WTC11 (cell line): ENCODE results near the gene TXNIP. TPM values are rescaled to one million over a fixed set of nuclear protein-coding genes. Genes with fewer than 3 reads are reported as not detected.

Experiments
- ATAC-seq: fragments of 200-7000 bp; cut with Tn5 transposase; 2 replicates; pipeline ENCODE4 v1.10.0; 2021; ENCODE audit warnings: mild to moderate bottlenecking, moderate library complexity
- CTCF ChIA-PET: fragments of 300-600 bp; sonication (Branson Sonifier 250); formaldehyde crosslinking; loops from one replicate; lab custom pipeline; 2021; ENCODE audit warnings: antibody characterized with exemption; lab: Charles Lee
- POLR2A ChIA-PET: fragments of 350-600 bp; sonication (Branson Sonifier 250); formaldehyde crosslinking; loops from one replicate; lab custom pipeline; 2021; ENCODE audit warnings: antibody characterized with exemption; lab: Charles Lee
- DNase-seq: peaks from one replicate; pipeline ENCODE4 v3.0.0; 2021; ENCODE audit warnings: low spot score
- H3K27ac Mint-ChIP-seq: 2 replicates; pipeline ENCODE4 v1.8.0; 2021; ENCODE audit warnings: mixed read lengths
- H3K27me3 Mint-ChIP-seq: 2 replicates; pipeline ENCODE4 v1.8.0; 2021; ENCODE audit warnings: low read depth, mild to moderate bottlenecking, moderate library complexity, mixed read lengths
- H3K36me3 Mint-ChIP-seq: 2 replicates; pipeline ENCODE4 v1.8.0; 2021; ENCODE audit warnings: mixed read lengths
- H3K4me1 Mint-ChIP-seq: 2 replicates; pipeline ENCODE4 v1.8.0; 2022; ENCODE audit warnings: mixed read lengths
- H3K4me3 Mint-ChIP-seq: 2 replicates; pipeline ENCODE4 v1.8.0; 2021; ENCODE audit warnings: mild to moderate bottlenecking, moderate library complexity, mixed read lengths
- H3K9me3 Mint-ChIP-seq: 2 replicates; pipeline ENCODE4 v1.8.0; 2021; ENCODE audit warnings: mixed read lengths
- ATF1 ChIP-seq: sonication (generic); formaldehyde crosslinking; IDR thresholded peaks from 2 replicates; pipeline ENCODE4 v1.8.1; 2023; ENCODE audit warnings: mild to moderate bottlenecking, moderate library complexity, missing genetic modification reagents
- ATF3 ChIP-seq: sonication (generic); formaldehyde crosslinking; conservative IDR thresholded peaks from 2 replicates; pipeline ENCODE4 v1.8.1; 2022; ENCODE audit warnings: mild to moderate bottlenecking, missing genetic modification reagents
- ATF6 ChIP-seq: sonication (generic); formaldehyde crosslinking; IDR thresholded peaks from 2 replicates; pipeline ENCODE4 v1.8.1; 2023; ENCODE audit warnings: mild to moderate bottlenecking, missing genetic modification reagents
- FOXK1 ChIP-seq: sonication (generic); formaldehyde crosslinking; IDR thresholded peaks from 2 replicates; pipeline ENCODE4 v1.8.0; 2022; ENCODE audit warnings: mild to moderate bottlenecking, moderate library complexity, missing genetic modification reagents
- JUN ChIP-seq: sonication (generic); formaldehyde crosslinking; IDR thresholded peaks from 2 replicates; pipeline ENCODE4 v1.8.0; 2023; ENCODE audit warnings: mild to moderate bottlenecking, missing genetic modification reagents
- KAT7 ChIP-seq: sonication (generic); formaldehyde crosslinking; IDR thresholded peaks from 2 replicates; pipeline ENCODE4 v1.8.1; 2023; ENCODE audit warnings: missing genetic modification reagents, mild to moderate bottlenecking, borderline replicate concordance
- MLX ChIP-seq: sonication (generic); formaldehyde crosslinking; IDR thresholded peaks from 2 replicates; pipeline ENCODE4 v1.8.1; 2023; ENCODE audit warnings: mild to moderate bottlenecking, missing genetic modification reagents, moderate library complexity
- MXD4 ChIP-seq: fragments of 250-450 bp; sonication (Bioruptor Pico); IDR thresholded peaks from 2 replicates; pipeline ENCODE4 v1.8.0; 2021; ENCODE audit warnings: mild to moderate bottlenecking, moderate library complexity, borderline replicate concordance
- MYBL2 ChIP-seq: sonication (generic); formaldehyde crosslinking; IDR thresholded peaks from 2 replicates; pipeline ENCODE4 v1.8.1; 2023; ENCODE audit warnings: mild to moderate bottlenecking, moderate library complexity, missing genetic modification reagents
- PREB ChIP-seq: sonication (generic); formaldehyde crosslinking; IDR thresholded peaks from 2 replicates; pipeline ENCODE4 v1.8.1; 2022; ENCODE audit warnings: mild to moderate bottlenecking, missing genetic modification reagents, moderate library complexity, borderline replicate concordance
- RORB ChIP-seq: fragments of 250-450 bp; sonication (Bioruptor Pico); IDR thresholded peaks from 2 replicates; pipeline ENCODE4 v1.9.0; 2021; ENCODE audit warnings: mild to moderate bottlenecking
- SP1 ChIP-seq: sonication (generic); formaldehyde crosslinking; conservative IDR thresholded peaks from 2 replicates; pipeline ENCODE4 v1.8.1; 2022; ENCODE audit warnings: missing genetic modification reagents
- TCF7 ChIP-seq: sonication (generic); formaldehyde crosslinking; IDR thresholded peaks from 2 replicates; pipeline ENCODE4 v1.8.0; 2022; ENCODE audit warnings: mild to moderate bottlenecking, low read depth, missing genetic modification reagents, moderate library complexity
- TEAD1 ChIP-seq: sonication (generic); formaldehyde crosslinking; IDR thresholded peaks from 2 replicates; pipeline ENCODE4 v1.8.0; 2022; ENCODE audit warnings: mild to moderate bottlenecking, missing genetic modification reagents
- USF2 ChIP-seq: sonication (generic); formaldehyde crosslinking; IDR thresholded peaks from 2 replicates; pipeline ENCODE4 v1.8.1; 2023; ENCODE audit warnings: mild to moderate bottlenecking, missing genetic modification reagents, moderate library complexity
- ZNF138 ChIP-seq: sonication (generic); formaldehyde crosslinking; conservative IDR thresholded peaks from 2 replicates; pipeline ENCODE4 v1.8.1; 2022; ENCODE audit warnings: mild to moderate bottlenecking, moderate library complexity, missing genetic modification reagents
- ZNF532 ChIP-seq: fragments of 250-450 bp; sonication (Bioruptor Pico); IDR thresholded peaks from 2 replicates; pipeline ENCODE4 v1.9.0; 2021; ENCODE audit warnings: mild to moderate bottlenecking, borderline replicate concordance
- total RNA-seq: library from RNA; stranded (reverse); gene quantifications from 3 replicates; pipeline ENCODE4 v1.2.3, GENCODE V29; 2021

The TXNIP gene
- total RNA-seq, 1 experiment from 2014 or later = 56.7 TPM

GRCh38 chr1:145982010-145982723 is 14.2 kb downstream of the TXNIP start:
- POLR2A ChIA-PET = interaction anchor here (0.6 to 1.2 kb wide), 4 partner anchors 9 to 56 kb away, joined by 3 to 5 read pairs (median 4); partner anchors contain the start of genes ANKRD34A and POLR3GL

GRCh38 chr1:145980457-145980994 is 15.9 kb downstream of the TXNIP start:
- Mint-ChIP-seq H3K9me3 (no peaks in the 10 kb centered on the region), H3K27ac (no peak overlapping the region), H3K27me3 (no peaks in the 10 kb centered on the region; the same call in none of the 2 replicates), H3K36me3 (no peaks in the 10 kb centered on the region), H3K4me1 (peaks cover 29% of the 10 kb centered on the region), H3K4me3 (no peak overlapping the region)
- TF ChIP-seq TCF7 (no peak), SP1 (CRISPR knock-in tag) (no peak), MLX (CRISPR knock-in tag) (no peak)
- no peak for ATAC-seq
- DNase-seq = no peak
- ChIA-PET POLR2A (interaction anchor here (1.0 to 2.7 kb wide), 4 partner anchors 13 to 71 kb away, joined by 3 to 17 read pairs (median 5); partner anchors contain the start of genes ANKRD34A and POLR3GL), CTCF (interaction anchor here (1.4 to 5.4 kb wide), 8 partner anchors 10 to 135 kb away, joined by 3 to 54 read pairs (median 19); partner anchors contain the start of genes ANKRD34A, NUDT17 and POLR3GL)

More at GRCh38 chr1:145982010-145982723, 14.2 kb downstream of the TXNIP start:
- H3K9me3 Mint-ChIP-seq = no peaks in the 10 kb centered on the region
- DNase-seq = no peak
- no peak for TF ChIP-seq KAT7 (CRISPR knock-in tag)
- H3K4me3 Mint-ChIP-seq = no peak overlapping the region
- CTCF ChIA-PET = interaction anchor here (1.0 to 1.2 kb wide), 2 partner anchors 25 to 90 kb away, joined by 4 read pairs; no protein-coding TSS in a partner anchor
- H3K4me1 Mint-ChIP-seq = peaks cover 32% of the 10 kb centered on the region
- no peak overlapping the region for H3K27ac Mint-ChIP-seq
- H3K27me3 Mint-ChIP-seq = no peaks in the 10 kb centered on the region; the same call in none of the 2 replicates
- ATAC-seq = no peak
- H3K36me3 Mint-ChIP-seq = no peaks in the 10 kb centered on the region

GRCh38 chr1:145979746-145980456 is 16.5 kb downstream of the TXNIP start:
- CTCF ChIA-PET = interaction anchor here (0.6 to 5.4 kb wide), 29 partner anchors 8 to 134 kb away, joined by 3 to 54 read pairs (median 7); partner anchors contain the start of genes ANKRD34A, ANKRD35, HJV and LIX1L
- Mint-ChIP-seq H3K27ac (no peak overlapping the region), H3K4me1 (peaks cover 23% of the 10 kb centered on the region), H3K9me3 (no peaks in the 10 kb centered on the region), H3K4me3 (no peak overlapping the region), H3K36me3 (no peaks in the 10 kb centered on the region), H3K27me3 (no peaks in the 10 kb centered on the region; the same call in none of the 2 replicates)
- no peak for ATAC-seq
- POLR2A ChIA-PET = interaction anchor here (0.6 to 2.7 kb wide), 14 partner anchors 11 to 121 kb away, joined by 3 to 17 read pairs (median 5); partner anchors contain the start of genes ANKRD34A, PIAS3, POLR3GL and RBM8A
- TF ChIP-seq ATF6 = no peak
- TF ChIP-seq MYBL2 (CRISPR knock-in tag) = no peak
- no peak for TF ChIP-seq ATF1 (CRISPR knock-in tag)
- no peak for TF ChIP-seq RORB (CRISPR knock-in tag)
- TF ChIP-seq MLX (CRISPR knock-in tag) = no peak
- TF ChIP-seq FOXK1 (CRISPR knock-in tag) = no peak
- no peak for TF ChIP-seq ZNF138
- no peak for TF ChIP-seq USF2 (CRISPR knock-in tag)
- TF ChIP-seq ATF3 (CRISPR knock-in tag) = no peak
- no peak for TF ChIP-seq ZNF532
- TF ChIP-seq PREB (CRISPR knock-in tag) = no peak
- no peak for TF ChIP-seq MXD4
- no peak for TF ChIP-seq JUN (CRISPR knock-in tag)
- no peak for TF ChIP-seq TEAD1 (CRISPR knock-in tag)
- TF ChIP-seq, all 79 proteins: peak for 0
- no peak for DNase-seq
